Measurements from ENCODE around the gene GSTCD. TPM values are rescaled to one million over a fixed set of nuclear protein-coding genes. Genes with fewer than 3 reads are reported as not detected.

GSTCD gene
- total and polyA plus RNA-seq, 2 donors (not counting 1 experiment from before 2014, with no cell fraction given): 8.5 to 10.9 TPM

DNA sequence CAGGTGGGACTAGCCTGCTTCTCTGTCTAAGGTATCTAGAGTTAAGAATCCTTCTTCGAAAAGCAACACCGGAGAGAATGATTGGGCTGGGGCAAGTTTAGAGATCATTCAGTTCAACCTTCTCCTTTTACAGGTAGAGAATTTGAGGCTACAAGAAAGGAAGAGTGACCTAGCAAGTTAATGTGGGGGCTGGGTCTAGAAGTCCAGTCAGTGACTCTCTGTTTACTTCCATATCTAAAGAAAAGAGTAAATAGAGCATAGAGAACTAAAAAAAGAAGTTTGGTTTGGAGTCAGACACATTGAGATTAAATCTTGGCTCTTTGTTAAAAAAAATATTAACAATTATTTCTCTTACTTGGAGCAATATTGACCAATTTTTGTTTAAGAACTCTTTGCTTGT is 122.6 kb downstream of the GSTCD start:
- H3K4me2 ChIP-seq (ENCODE audit: extremely low read depth, insufficient read depth, low read length): no peak overlapping the region
- no peak overlapping the region for H3K27ac ChIP-seq (ENCODE audit: insufficient read depth, low read length)
- DNase-seq (ENCODE audit: low read depth in 2 of 2): no peak
- no peaks in the 10 kb centered on the region for H3K27me3 ChIP-seq (ENCODE audit: control insufficient read depth, insufficient read depth, low read length)
- H3K36me3 ChIP-seq (ENCODE audit: control insufficient read depth, insufficient read depth, low read length): no peaks in the 10 kb centered on the region
- H3K79me2 ChIP-seq (ENCODE audit: control insufficient read depth, insufficient read depth, low read length): no peaks in the 10 kb centered on the region
- H4K20me1 ChIP-seq (ENCODE audit: control insufficient read depth, extremely low read depth, insufficient read depth, low read length): no peaks in the 10 kb centered on the region
- TF ChIP-seq EZH2 (IDR thresholded peaks at IDR 0.05; ENCODE audit: low read length, missing control alignments): no peak
- TF ChIP-seq CTCF (conservative IDR thresholded peaks at IDR 0.05 in 1 of 2, IDR thresholded peaks at IDR 0.05 in 1 of 2; ENCODE audit: low read depth in 1 of 2, low read length in 2 of 2): no peak
- H3K9me3 ChIP-seq (ENCODE audit: control insufficient read depth, insufficient read depth, low read depth, low read length): no peaks in the 10 kb centered on the region
- no peak overlapping the region for H2AFZ ChIP-seq (ENCODE audit: low read length)
- H3K4me3 ChIP-seq (replicated peaks in 1 of 4; ENCODE audit: control extremely low read depth in 1 of 4, insufficient read depth in 1 of 4, low read depth in 3 of 4, low read length in 4 of 4): no peak overlapping the region
- H3K4me1 ChIP-seq (ENCODE audit: control insufficient read depth, extremely low read depth, insufficient read depth, low read length): no peaks in the 10 kb centered on the region
- no peak overlapping the region for H3K9ac ChIP-seq (ENCODE audit: insufficient read depth, low read length)

GRCh38 chr4:105835177-105835576 is 126.6 kb downstream of the GSTCD start:
- no peak overlapping the region for H3K27ac ChIP-seq (ENCODE audit: insufficient read depth, low read length)
- no peaks in the 10 kb centered on the region for H3K4me1 ChIP-seq (ENCODE audit: control insufficient read depth, extremely low read depth, insufficient read depth, low read length)
- no peak overlapping the region for H3K9ac ChIP-seq (ENCODE audit: insufficient read depth, low read length)
- DNase-seq (ENCODE audit: low read depth in 2 of 2): no peak
- H3K4me3 ChIP-seq (replicated peaks in 1 of 4; ENCODE audit: control extremely low read depth in 1 of 4, insufficient read depth in 1 of 4, low read depth in 3 of 4, low read length in 4 of 4): no peak overlapping the region
- H4K20me1 ChIP-seq (ENCODE audit: control insufficient read depth, extremely low read depth, insufficient read depth, low read length): no peaks in the 10 kb centered on the region
- H3K9me3 ChIP-seq (ENCODE audit: control insufficient read depth, insufficient read depth, low read depth, low read length): no peaks in the 10 kb centered on the region
- TF ChIP-seq EZH2 (IDR thresholded peaks at IDR 0.05; ENCODE audit: low read length, missing control alignments) (no peak), CTCF (conservative IDR thresholded peaks at IDR 0.05 in 1 of 2, IDR thresholded peaks at IDR 0.05 in 1 of 2; ENCODE audit: low read depth in 1 of 2, low read length in 2 of 2) (no peak)
- H3K4me2 ChIP-seq (ENCODE audit: extremely low read depth, insufficient read depth, low read length): no peak overlapping the region
- no peak overlapping the region for H2AFZ ChIP-seq (ENCODE audit: low read length)
- no peaks in the 10 kb centered on the region for H3K36me3 ChIP-seq (ENCODE audit: control insufficient read depth, insufficient read depth, low read length)
- no peaks in the 10 kb centered on the region for H3K79me2 ChIP-seq (ENCODE audit: control insufficient read depth, insufficient read depth, low read length)
- H3K27me3 ChIP-seq (ENCODE audit: control insufficient read depth, insufficient read depth, low read length): no peaks in the 10 kb centered on the region

DNA sequence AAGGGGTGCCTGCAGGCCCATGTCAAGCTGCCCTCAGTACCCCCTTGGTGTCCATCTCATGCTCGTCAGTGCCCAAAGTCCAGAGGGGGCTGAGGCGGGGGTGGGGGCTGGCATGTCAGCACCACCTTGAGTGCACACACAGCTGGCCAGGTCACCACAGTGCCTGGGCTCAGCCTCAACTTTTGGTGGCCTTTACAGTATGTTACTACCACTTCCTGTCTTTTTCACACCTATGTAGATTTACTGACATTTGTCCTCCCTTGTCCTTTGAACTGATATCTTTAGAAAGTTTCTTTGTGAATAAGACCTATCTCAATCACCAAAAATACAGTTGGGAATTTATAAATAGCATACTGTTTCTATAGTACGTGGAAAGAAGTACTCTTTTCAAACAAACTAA is 128.0 kb downstream of the GSTCD start:
- Histone ChIP-seq H3K79me2 (ENCODE audit: control insufficient read depth, insufficient read depth, low read length) (no peaks in the 10 kb centered on the region), H3K4me1 (ENCODE audit: control insufficient read depth, extremely low read depth, insufficient read depth, low read length) (no peaks in the 10 kb centered on the region), H3K9ac (ENCODE audit: insufficient read depth, low read length) (no peak overlapping the region), H3K27ac (ENCODE audit: insufficient read depth, low read length) (no peak overlapping the region), H3K4me3 (replicated peaks in 1 of 4; ENCODE audit: control extremely low read depth in 1 of 4, insufficient read depth in 1 of 4, low read depth in 3 of 4, low read length in 4 of 4) (no peak overlapping the region), H4K20me1 (ENCODE audit: control insufficient read depth, extremely low read depth, insufficient read depth, low read length) (no peaks in the 10 kb centered on the region), H3K36me3 (ENCODE audit: control insufficient read depth, insufficient read depth, low read length) (no peaks in the 10 kb centered on the region), H3K27me3 (ENCODE audit: control insufficient read depth, insufficient read depth, low read length) (no peaks in the 10 kb centered on the region), H3K9me3 (ENCODE audit: control insufficient read depth, insufficient read depth, low read depth, low read length) (no peaks in the 10 kb centered on the region), H2AFZ (ENCODE audit: low read length) (no peak overlapping the region), H3K4me2 (ENCODE audit: extremely low read depth, insufficient read depth, low read length) (no peak overlapping the region)
- DNase-seq (ENCODE audit: low read depth in 2 of 2): no peak
- TF ChIP-seq CTCF (conservative IDR thresholded peaks at IDR 0.05 in 1 of 2, IDR thresholded peaks at IDR 0.05 in 1 of 2; ENCODE audit: low read depth in 1 of 2, low read length in 2 of 2) (no peak), EZH2 (IDR thresholded peaks at IDR 0.05; ENCODE audit: low read length, missing control alignments) (no peak)

All from fibroblast of lung (primary cell).